HS-27A (cell line): Measurements from ENCODE around the gene EXD1.

Source experiments
- DNase-seq: peaks from one replicate; pipeline ENCODE4 v3.0.0-alpha.2; 2012; ENCODE audit warnings: low read depth, missing footprints

The EXD1 gene

GRCh38 chr15:41231422-41232226 lies 1.1 kb upstream of the EXD1 start:
- no peak for DNase-seq

GRCh38 chr15:41230345-41230649 lies 260 bp downstream of the EXD1 start:
- DNase-seq: no peak

GRCh38 chr15:41219381-41219780 lies 11.2 kb downstream of the EXD1 start:
- no peak for DNase-seq

GRCh38 chr15:41218851-41219250 lies 11.7 kb downstream of the EXD1 start:
- no peak for DNase-seq

GRCh38 chr15:41215708-41216107 lies 14.8 kb downstream of the EXD1 start:
- DNase-seq: no peak

- DNase-seq: no peak
These were observed 22.7 kb downstream of the EXD1 start for GRCh38 chr15:41207687-41208448.

- DNase-seq: no peak
These were observed 25.2 kb downstream of the EXD1 start for GRCh38 chr15:41205315-41205714.

GRCh38 chr15:41203395-41203794 lies 27.2 kb downstream of the EXD1 start:
- no peak for DNase-seq

GRCh38 chr15:41199470-41199869 lies 31.1 kb downstream of the EXD1 start:
- DNase-seq: no peak

- DNase-seq: no peak
These were observed 36.1 kb downstream of the EXD1 start for GRCh38 chr15:41194444-41194843.

- DNase-seq: no peak
These were observed 47.0 kb downstream of the EXD1 start for GRCh38 chr15:41183581-41183980.

GRCh38 chr15:41182266-41182665 lies 48.3 kb downstream of the EXD1 start:
- DNase-seq: no peak

GRCh38 chr15:41180206-41180789 lies 50.3 kb downstream of the EXD1 start:
- DNase-seq: no peak

GRCh38 chr15:41169781-41170180 lies 60.8 kb downstream of the EXD1 start:
- DNase-seq: no peak

GRCh38 chr15:41169086-41169485 lies 61.5 kb downstream of the EXD1 start:
- no peak for DNase-seq

GRCh38 chr15:41161736-41162135 lies 68.8 kb downstream of the EXD1 start:
- DNase-seq: no peak

GRCh38 chr15:41161336-41161735 lies 69.2 kb downstream of the EXD1 start:
- no peak for DNase-seq

- no peak for DNase-seq
These were observed 69.8 kb downstream of the EXD1 start for GRCh38 chr15:41160639-41161315.

- DNase-seq: no peak
These were observed 76.1 kb downstream of the EXD1 start for GRCh38 chr15:41154412-41154811.

GRCh38 chr15:41153733-41154132 lies 76.8 kb downstream of the EXD1 start:
- DNase-seq: no peak

- DNase-seq: no peak
These were observed 79.0 kb downstream of the EXD1 start for GRCh38 chr15:41151451-41152005.

- DNase-seq: no peak
These were observed 80.3 kb downstream of the EXD1 start for GRCh38 chr15:41150279-41150678.
